Testis (tissue), 3 donors: ENCODE results near the gene SDC3. TPM values are rescaled to one million over a fixed set of nuclear protein-coding genes. Genes with fewer than 3 reads are reported as not detected.
A peak's percentile ranks its signal among the peaks of the same experiment; 100 is the strongest.

ENCODE experiments used
- DNase-seq: peaks from one replicate; pipeline ENCODE4 v3.0.0-alpha.2; 2019
- H3K27ac ChIP-seq, 2 donors: fragments of 200-600 bp; sonication (generic); one replicate each; pipeline ENCODE4 v1.5.1; 2019
- H3K27me3 ChIP-seq: fragments of 200-600 bp; sonication (generic); one replicate; pipeline ENCODE4 v1.5.1; 2019
- H3K36me3 ChIP-seq: fragments of 200-600 bp; sonication (generic); one replicate; pipeline ENCODE4 v1.5.1; 2017; ENCODE audit warnings: low read depth; ENCODE audit errors: missing control alignments
- H3K4me1 ChIP-seq: fragments of 200-600 bp; sonication (generic); one replicate; pipeline ENCODE4 v1.5.1; 2019
- H3K4me3 ChIP-seq, 2 donors: fragments of 200-600 bp; sonication (generic); one replicate each; pipeline ENCODE4 v1.5.1; 2017 to 2019
- H3K9me3 ChIP-seq: fragments of 200-600 bp; sonication (generic); one replicate; pipeline ENCODE4 v1.5.1; 2017
- CTCF ChIP-seq, 3 experiments: fragments of 450-650 bp in 2 of 3; fragments of 200-600 bp in 1 of 3; sonication (generic) in 1 of 3; IDR thresholded peaks; one replicate each; pipeline ENCODE4 v1.5.1; 2016 to 2019; ENCODE audit warnings: antibody characterized with exemption in 3 of 3, mild to moderate bottlenecking in 2 of 3, moderate library complexity in 1 of 3
- POLR2A ChIP-seq: fragments of 450-650 bp; IDR thresholded peaks from one replicate; pipeline ENCODE4 v1.6.1; 2017; ENCODE audit warnings: antibody characterized with exemption, mild to moderate bottlenecking, moderate library complexity
- WGBS, 2 donors: methylation state at CpG; one replicate each; pipeline ENCODE4 v1.1.5; 2018; 5-methylcytosine and 5-hydroxymethylcytosine counted together
- intact Hi-C: fragments of 100-400 bp; cut with DNase I; formaldehyde crosslinking; loops from one replicate; pipeline ENCODE4 v1.15.1; 2023; ENCODE audit warnings: low total_unique reads
- polyA plus RNA-seq: library from polyadenylated mRNA; stranded (reverse); fragments of 350-450 nt; fragmentation: Illumina TruSeq; extraction: RNeasy Lipid Tissue Mini Kit (QIAGEN cat#74804); gene quantifications from one replicate; pipeline ENCODE4 v1.2.3, GENCODE V29; 2014; ENCODE audit warnings: low read depth, low replicate concordance; ENCODE audit not compliant: insufficient read depth
- total RNA-seq, 2 donors: library from RNA; depleted of rRNA; stranded (reverse); fragments of >200 nt; gene quantifications; one replicate each; pipeline ENCODE4 v1.2.3, GENCODE V29; 2016

The SDC3 gene
- total and polyA plus RNA-seq, 3 donors from 2014 or later: 3.9 to 21.2 (median 6.9) TPM

GRCh38 chr1:30928171-30928570 lies 19.6 kb upstream of the SDC3 start:
- Histone ChIP-seq H3K27ac (no peak overlapping the region), H3K4me3 (no peak overlapping the region), H3K4me1 (no peaks in the 10 kb centered on the region), H3K9me3 (no peaks in the 10 kb centered on the region), H3K36me3 (no peaks in the 10 kb centered on the region), H3K27me3 (no peaks in the 10 kb centered on the region)
- TF ChIP-seq CTCF (IDR thresholded peaks at IDR 0.05) (no peak), POLR2A (no peak)
- intact Hi-C loops: no loop called here
- DNase-seq: no peak
- 91% methylated on average over 7 of the region's 7 CpGs for WGBS, 2 donors

GRCh38 chr1:30927448-30927847 lies 18.9 kb upstream of the SDC3 start:
- WGBS, 2 donors: 93 to 95% methylated on average over 3 of the region's 3 CpGs
- no peak for TF ChIP-seq POLR2A
- no peak for TF ChIP-seq CTCF (IDR thresholded peaks at IDR 0.05)
- intact Hi-C loops: no loop called here

GRCh38 chr1:30923597-30923996 lies 15.0 kb upstream of the SDC3 start:
- Histone ChIP-seq H3K36me3 (no peaks in the 10 kb centered on the region), H3K9me3 (no peaks in the 10 kb centered on the region), H3K4me3 (no peak overlapping the region), H3K27ac (no peak overlapping the region), H3K27me3 (no peaks in the 10 kb centered on the region), H3K4me1 (no peaks in the 10 kb centered on the region)
- intact Hi-C loops: no loop called here
- no peak for DNase-seq
- TF ChIP-seq POLR2A (no peak), CTCF (IDR thresholded peaks at IDR 0.05) (no peak)
- WGBS, 2 donors: 79 to 92% methylated on average over 1 of the region's 1 CpG

More at GRCh38 chr1:30927448-30927847, 18.9 kb upstream of the SDC3 start:
- Histone ChIP-seq H3K9me3 (no peaks in the 10 kb centered on the region), H3K36me3 (no peaks in the 10 kb centered on the region), H3K4me3 (no peak overlapping the region), H3K27me3 (no peaks in the 10 kb centered on the region), H3K4me1 (no peaks in the 10 kb centered on the region), H3K27ac (no peak overlapping the region)
- DNase-seq: no peak

- intact Hi-C loops: no loop called here
- Histone ChIP-seq H3K27me3 (no peaks in the 10 kb centered on the region), H3K9me3 (no peaks in the 10 kb centered on the region), H3K27ac (no peak overlapping the region), H3K36me3 (no peaks in the 10 kb centered on the region), H3K4me1 (no peaks in the 10 kb centered on the region), H3K4me3 (no peak overlapping the region)
- peak; percentile 18 for DNase-seq
- 49 to 51% methylated on average over 7 of the region's 7 CpGs for WGBS, 2 donors
- TF ChIP-seq POLR2A (no peak), CTCF (IDR thresholded peaks at IDR 0.05) (no peak)
Observed at GRCh38 chr1:30920827-30921226, 12.3 kb upstream of the SDC3 start.
